ENCODE measurements around the gene MIPOL1. TPM values are rescaled to one million over a fixed set of nuclear protein-coding genes. Genes with fewer than 3 reads are reported as not detected.

MIPOL1 gene
- total and polyA plus RNA-seq, 2 experiments from 2014 or later, result 16.6 to 24.8 TPM

DNA sequence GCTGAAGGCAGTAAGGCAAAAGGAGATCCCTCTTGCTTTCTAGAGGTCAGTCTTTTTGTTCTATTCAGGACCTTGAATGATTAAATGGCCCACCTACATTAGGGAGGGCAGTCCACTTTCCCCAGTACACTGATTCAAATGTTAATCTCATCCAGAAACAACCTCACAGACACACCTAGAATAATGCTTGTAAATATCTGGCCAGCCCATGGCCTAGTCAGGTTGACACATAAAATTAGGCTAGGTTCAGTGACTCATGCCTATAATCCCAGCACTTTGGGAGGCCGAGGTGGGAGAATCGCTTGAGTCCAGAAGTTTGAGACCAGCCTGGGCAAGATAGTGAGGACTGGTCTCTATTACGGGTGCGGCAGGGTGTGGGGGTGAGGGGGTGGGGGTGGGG is 43.5 kb downstream of the MIPOL1 start (continued):
- TF ChIP-seq ZNF462 (CRISPR knock-in tag; IDR thresholded peaks at IDR 0.05) (no peak), EZH2 (IDR thresholded peaks at IDR 0.05; ENCODE audit: low read depth, unreplicated experiment) (no peak), STAT1 (IDR thresholded peaks at IDR 0.05; ENCODE audit: unreplicated experiment) (no peak), CREB1 (CRISPR knock-in tag; IDR thresholded peaks at IDR 0.05; ENCODE audit: low read depth) (no peak), ZNF114 (CRISPR knock-in tag; IDR thresholded peaks at IDR 0.05) (no peak), JUNB (IDR thresholded peaks at IDR 0.05; ENCODE audit: unreplicated experiment) (no peak), NANOG (IDR thresholded peaks at IDR 0.05; ENCODE audit: borderline replicate concordance) (no peak), CTCF (conservative IDR thresholded peaks at IDR 0.05; ENCODE audit: low read depth in 2 of 2) (no peak), POLR2AphosphoS5 (IDR thresholded peaks at IDR 0.05; ENCODE audit: low read depth) (no peak), ZNF331 (CRISPR knock-in tag; IDR thresholded peaks at IDR 0.05; ENCODE audit: low read depth) (no peak), EZH2phosphoT487 (IDR thresholded peaks at IDR 0.05; ENCODE audit: unreplicated experiment) (no peak)
- TF ChIP-seq, protein P1, sequence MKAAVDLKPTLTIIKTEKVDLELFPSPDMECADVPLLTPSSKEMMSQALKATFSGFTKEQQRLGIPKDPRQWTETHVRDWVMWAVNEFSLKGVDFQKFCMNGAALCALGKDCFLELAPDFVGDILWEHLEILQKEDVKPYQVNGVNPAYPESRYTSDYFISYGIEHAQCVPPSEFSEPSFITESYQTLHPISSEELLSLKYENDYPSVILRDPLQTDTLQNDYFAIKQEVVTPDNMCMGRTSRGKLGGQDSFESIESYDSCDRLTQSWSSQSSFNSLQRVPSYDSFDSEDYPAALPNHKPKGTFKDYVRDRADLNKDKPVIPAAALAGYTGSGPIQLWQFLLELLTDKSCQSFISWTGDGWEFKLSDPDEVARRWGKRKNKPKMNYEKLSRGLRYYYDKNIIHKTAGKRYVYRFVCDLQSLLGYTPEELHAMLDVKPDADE (IDR thresholded peaks at IDR 0.05), result no peak

Measured in GM23338 (cell line).